ENCODE measurements around the gene CFDP1.

DNA sequence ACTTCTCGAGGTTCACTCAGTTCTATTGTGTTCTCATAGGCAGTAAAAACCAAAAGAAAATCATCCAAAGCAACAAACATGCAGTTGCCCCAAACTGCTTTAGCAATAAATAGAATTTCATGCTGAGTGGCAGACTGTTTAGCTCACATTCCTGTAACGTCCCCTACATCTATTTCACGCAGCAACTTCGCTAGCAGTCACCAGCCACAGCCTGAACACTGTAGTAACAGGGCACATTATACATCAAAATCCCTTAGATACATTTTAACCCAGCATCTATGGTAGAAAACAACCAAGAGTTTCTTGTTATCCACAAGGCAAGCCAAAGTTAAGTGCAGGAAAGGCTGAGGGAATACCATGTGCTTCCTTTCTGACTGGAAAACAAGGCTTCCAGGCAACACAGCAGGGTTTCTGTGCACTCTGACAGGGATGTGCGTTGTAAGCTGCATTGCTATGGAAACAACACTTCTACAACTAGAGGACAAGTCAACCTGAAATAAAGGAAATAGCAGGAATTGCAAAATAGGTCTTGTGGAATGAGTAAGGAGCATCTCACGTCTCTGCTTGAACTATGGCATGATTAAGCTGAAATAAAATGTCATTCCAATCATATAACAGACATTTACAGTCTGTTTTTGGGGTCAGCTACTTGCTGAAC is 55.4 kb downstream of the CFDP1 start:
- TF ChIP-seq, protein P1, sequence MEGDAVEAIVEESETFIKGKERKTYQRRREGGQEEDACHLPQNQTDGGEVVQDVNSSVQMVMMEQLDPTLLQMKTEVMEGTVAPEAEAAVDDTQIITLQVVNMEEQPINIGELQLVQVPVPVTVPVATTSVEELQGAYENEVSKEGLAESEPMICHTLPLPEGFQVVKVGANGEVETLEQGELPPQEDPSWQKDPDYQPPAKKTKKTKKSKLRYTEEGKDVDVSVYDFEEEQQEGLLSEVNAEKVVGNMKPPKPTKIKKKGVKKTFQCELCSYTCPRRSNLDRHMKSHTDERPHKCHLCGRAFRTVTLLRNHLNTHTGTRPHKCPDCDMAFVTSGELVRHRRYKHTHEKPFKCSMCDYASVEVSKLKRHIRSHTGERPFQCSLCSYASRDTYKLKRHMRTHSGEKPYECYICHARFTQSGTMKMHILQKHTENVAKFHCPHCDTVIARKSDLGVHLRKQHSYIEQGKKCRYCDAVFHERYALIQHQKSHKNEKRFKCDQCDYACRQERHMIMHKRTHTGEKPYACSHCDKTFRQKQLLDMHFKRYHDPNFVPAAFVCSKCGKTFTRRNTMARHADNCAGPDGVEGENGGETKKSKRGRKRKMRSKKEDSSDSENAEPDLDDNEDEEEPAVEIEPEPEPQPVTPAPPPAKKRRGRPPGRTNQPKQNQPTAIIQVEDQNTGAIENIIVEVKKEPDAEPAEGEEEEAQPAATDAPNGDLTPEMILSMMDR (IDR thresholded peaks at IDR 0.05), result no peak
- TF ChIP-seq POLR2A (IDR thresholded peaks at IDR 0.05), result no peak
